ENCODE data around the gene UBASH3A. TPM values are rescaled to one million over a fixed set of nuclear protein-coding genes. Genes with fewer than 3 reads are reported as not detected.

Gene UBASH3A
- total RNA-seq, 1 experiment from 2014 or later: not detected

DNA sequence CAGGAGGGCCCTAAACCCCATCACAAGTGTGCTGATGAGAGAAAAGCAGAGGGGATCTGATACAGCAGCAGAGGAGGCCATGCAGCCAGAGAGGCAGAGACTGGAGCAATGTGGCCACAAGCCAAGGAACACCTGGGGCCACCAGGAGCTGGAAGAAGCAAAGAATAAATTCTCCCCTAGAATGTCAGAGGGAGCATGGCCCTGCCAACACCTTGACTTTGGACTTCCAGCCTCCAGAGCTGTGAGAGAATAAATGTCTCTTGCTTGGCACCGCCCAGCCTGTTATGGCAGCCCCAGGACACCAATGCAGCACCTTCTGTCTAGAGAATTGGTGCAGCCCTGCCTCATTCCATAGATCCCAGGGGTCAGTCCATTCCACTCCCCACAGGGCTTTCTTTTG lies 25.3 kb downstream of the UBASH3A start:
- DNase-seq (ENCODE audit: low read depth): no peak

DNA sequence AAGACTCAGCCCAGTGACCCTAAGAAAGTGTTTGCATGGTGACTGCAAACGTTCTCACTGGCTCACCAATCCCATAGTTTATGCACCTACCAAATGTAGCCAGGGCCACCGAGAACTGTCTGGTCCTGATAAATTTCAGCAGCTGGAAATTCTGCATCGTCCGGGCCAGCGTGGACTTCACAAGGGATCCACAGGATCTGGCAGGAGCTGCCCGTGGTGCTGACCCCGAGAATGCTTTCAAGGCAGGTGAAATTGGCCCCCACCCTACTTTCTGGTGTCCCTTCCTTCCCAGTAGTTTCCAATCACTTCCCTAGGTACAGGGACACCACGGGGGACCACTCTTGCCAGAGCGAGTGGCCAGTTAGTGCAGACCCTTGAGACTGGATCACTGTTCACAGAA lies 26.2 kb downstream of the UBASH3A start:
- no peak for DNase-seq (ENCODE audit: low read depth)

DNA sequence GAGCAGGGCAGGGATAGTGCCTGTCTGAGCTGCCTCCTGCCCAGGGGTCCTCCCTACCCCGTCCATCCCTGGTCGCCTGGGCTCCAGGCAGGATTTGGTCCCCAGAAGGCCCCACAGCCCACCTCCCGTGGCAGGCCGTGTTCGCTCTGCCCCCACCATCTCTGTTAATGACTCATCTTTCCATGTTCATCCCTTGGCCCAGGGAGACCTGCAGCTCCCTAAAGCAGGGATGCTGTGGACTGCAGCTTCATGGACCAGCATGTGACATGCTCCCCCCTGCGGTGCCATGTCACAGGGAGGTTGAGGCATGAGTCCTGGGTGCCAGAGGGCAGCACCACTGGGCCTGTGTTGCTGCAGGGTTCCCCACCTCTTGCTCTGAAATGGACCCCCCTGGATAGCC lies 26.8 kb downstream of the UBASH3A start:
- DNase-seq (ENCODE audit: low read depth): no peak

DNA sequence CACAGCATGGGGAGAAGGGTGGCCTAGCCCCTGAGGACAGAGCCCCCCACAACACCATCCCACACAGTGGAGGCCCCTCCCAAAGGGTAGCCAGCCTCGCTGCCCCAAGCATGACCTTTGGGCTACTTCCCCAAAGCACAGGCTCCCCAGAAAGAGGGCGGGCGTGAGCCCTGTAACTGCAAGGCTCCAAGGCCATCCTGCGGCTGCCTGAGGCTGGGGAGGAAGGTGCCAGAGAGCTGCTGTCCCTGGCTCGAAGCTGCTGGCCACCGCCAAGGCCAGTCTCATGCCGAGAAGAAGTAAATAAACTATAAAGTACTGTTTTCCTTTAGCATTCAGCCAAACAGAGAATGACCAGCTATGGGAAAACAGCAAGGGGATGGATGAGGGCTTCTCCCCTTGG lies 27.5 kb downstream of the UBASH3A start:
- no peak for DNase-seq (ENCODE audit: low read depth)

DNA sequence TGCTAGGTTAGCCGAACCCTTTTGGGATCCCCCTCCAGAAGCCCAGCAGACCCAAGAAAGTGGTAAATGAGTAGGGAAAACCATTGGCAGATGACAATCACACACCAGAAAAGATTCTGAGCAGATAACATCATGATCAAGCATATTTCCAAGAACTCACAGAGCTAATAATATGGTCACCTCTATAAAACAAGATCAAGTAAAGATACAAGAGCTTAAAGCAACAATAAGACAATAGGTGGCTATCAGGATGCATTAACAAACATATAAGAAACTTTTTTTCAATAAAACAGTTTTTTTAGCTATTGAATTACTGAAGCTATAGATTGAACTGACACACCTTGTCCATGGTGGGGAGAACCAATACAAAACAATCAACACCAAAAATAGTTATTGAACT lies 29.0 kb downstream of the UBASH3A start:
- DNase-seq (ENCODE audit: low read depth): no peak

DNA sequence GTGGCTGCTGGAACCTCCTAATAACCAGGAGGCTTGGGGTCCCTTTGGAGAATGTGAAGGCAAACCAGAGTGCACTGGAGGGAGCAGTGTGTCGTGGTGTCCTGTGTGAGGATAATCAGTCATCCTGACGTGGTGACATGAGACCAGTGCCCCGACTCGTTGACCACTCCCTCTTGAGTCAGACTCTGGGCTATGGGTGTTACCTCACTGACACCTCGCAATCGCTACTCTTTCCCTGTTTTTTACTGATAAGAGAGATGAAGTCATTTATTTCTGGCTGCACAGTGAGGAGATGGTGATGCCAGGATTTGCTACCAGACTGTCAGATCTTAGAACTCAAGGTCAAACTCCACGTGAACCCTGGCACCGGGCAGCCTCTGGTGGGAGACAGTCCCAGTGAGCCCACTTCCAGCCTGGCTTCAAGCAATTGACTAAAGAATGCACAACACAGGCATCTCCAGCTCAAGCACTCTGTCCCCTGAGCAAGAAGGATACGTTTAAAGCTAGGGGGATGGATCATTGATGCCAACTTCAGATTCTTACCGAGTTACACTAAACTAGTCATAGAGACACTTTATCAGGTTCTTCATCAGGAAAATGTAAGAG lies 30.3 kb downstream of the UBASH3A start:
- DNase-seq (ENCODE audit: low read depth): no peak

DNA sequence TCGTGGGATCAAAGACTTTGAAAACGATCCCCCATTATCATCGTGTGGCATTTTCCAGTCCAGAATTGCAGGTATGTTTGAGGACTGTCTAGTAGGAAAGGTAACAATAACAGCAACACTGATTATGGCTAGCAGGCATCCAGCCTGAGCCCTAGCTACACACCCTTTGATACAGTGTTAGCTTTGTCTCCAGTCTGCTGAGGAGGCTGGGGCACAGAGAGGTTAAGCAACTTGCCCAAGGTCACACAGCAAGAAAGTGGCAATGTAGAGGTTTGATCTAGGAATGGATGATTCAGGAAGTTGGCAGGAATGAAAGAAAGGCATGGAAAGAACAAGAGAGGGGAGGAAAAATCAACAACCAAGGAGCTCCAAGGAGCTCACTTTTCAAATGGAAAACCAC lies 31.2 kb downstream of the UBASH3A start:
- no peak for DNase-seq (ENCODE audit: low read depth)

DNA sequence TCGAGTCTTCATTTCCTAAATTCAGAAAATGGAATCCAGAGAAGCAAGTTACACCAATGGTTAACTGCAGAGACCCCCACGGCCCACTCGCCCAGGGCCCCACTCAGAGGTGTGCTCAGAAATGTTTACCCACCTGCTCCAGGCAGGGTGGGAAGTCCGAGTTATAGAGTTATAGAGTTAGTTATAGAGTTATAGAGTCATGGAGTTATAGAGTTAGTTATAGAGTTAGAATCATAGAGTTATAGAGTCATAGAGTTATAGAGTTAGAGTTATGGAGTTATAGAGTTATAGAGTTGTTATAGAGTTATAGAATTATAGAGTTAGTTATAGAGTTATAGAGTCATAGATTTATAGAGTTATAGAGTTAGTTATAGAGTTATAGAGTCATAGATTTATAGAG lies 31.7 kb downstream of the UBASH3A start:
- no peak for DNase-seq (ENCODE audit: low read depth)

DNA sequence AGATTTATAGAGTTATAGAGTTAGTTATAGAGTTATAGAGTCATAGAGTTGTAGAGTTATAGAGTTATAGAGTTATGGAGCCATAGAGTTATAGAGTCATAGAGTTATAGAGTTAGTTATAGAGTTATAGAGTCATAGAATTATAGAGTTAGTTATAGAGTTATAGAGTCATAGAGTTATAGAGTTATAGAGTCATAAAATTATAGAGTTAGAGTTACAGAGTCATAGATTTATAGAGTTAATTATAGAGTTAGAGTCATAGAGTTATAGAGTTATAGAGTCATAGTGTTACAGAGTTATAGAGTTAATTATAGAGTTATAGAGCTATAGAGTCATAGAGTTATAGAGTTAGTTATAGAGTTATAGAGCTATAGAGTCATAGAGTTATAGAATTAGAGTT lies 32.1 kb downstream of the UBASH3A start:
- DNase-seq (ENCODE audit: low read depth): no peak

DNA sequence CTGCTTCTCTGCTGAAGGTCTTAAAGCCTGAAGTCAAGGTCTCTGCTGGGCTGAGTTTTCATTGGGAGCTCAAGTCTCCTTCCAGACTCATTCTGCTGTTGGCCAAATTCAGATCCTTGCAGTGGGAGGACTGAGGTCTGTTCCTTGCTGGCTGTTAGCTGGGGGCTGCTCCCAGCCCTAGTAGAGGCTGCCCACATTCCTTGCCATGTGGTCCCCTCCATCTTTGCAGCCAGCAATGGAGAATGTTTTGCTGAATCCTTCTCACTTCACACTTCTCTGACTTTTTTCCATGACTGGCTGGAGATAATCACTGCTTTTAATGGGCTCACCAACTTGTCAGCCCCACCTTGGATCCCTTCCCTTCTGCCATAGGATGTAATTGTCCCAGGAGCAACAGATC lies 33.2 kb downstream of the UBASH3A start:
- DNase-seq (ENCODE audit: low read depth): no peak

DNA sequence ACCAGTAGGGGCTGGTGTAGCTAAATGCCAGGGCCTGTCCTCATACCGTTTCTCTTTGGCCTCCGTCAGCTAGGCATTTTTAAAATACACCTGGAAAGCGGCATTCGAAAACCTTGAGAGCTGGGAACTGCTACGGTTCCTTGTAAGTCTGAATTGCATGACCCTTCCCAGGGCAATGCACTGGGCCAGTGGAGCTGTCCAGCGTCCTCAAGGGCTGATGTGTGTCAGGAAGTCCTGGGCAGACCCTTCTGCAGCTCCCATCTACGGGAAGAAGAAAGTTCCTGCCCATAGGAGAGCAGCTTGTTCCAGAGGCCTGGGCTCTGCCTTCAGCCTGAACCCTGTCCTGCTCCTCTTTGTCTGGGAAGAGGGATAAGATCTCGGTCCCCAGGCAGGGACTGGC lies 34.1 kb downstream of the UBASH3A start:
- DNase-seq (ENCODE audit: low read depth): no peak

DNA sequence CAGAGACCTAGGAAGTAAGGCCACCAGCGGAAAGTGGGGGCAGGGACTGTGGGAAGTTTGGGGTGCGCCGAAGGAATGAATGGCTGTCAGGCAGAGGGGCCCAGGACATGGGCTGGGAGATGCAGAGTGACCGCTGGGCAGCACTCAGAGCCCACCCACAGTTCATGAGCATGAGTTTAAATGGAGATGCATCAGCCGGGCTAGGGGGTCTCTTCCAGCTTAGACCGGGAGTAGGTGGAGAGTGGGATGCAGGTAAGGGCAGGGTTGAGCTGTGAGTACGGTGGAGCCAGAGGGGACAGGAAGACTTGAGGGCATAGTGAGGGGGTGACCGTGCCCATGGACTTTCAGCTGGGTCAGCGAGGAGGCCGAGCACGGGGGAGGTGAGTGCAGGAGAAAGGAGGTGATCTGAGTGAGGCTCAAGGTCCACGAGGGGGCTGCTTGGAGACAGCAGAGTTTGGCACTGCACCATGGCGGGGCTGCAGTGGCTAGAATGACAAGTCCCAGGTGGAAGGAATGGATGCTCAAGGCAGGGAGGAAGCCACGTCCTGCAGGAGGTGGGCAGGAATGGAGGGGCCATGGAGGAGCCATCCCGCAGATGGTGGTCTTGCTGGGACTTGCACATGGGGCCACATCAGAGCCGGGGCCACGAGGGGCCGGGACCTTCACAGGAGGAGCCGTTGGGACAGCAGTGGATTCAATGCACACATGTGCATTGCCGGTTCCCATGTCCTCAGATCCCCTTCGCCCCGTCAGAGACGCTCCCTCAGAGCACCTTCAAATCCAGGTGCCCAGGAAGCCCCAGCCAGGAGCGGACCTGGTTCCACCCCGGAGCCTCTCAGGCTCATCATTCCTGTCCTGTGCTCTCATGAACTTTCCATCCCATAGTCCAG lies 34.9 kb downstream of the UBASH3A start:
- DNase-seq (ENCODE audit: low read depth): no peak

DNA sequence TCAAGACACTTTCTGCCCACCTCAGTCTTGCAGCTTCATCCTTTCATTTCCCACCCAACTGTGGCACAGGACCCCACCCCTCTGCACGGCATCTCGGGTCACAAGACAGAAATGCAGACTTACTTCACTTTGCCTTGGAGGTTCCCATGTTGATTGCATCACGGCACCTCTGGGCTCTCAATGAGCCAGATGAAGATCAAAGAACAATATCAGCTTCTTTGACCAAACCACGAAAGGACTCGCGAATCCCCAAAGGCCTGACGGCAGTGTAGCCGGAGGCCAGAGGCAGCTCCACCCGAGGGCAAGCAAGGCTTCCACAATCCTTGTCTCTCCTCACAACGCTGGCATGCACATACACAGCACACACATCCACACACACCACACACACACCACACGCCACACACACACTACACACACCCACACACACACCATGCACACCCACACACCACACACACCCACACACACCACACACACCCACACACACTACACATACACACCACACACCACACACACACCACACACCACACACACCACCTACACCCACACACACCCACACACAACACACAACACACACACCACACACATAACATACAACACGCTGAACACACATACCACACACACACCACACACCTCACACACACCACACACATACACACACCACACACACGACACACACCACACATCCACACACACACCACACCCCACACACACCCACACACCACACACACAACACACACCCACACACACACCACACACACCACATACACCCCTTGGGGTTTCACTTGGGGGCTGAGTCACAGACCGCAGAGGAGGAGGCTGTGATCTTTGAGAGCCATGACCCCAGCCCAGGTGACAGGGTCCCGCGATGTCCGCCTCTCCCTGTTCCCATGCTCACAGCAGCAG lies 35.8 kb downstream of the UBASH3A start:
- DNase-seq (ENCODE audit: low read depth): no peak

DNA sequence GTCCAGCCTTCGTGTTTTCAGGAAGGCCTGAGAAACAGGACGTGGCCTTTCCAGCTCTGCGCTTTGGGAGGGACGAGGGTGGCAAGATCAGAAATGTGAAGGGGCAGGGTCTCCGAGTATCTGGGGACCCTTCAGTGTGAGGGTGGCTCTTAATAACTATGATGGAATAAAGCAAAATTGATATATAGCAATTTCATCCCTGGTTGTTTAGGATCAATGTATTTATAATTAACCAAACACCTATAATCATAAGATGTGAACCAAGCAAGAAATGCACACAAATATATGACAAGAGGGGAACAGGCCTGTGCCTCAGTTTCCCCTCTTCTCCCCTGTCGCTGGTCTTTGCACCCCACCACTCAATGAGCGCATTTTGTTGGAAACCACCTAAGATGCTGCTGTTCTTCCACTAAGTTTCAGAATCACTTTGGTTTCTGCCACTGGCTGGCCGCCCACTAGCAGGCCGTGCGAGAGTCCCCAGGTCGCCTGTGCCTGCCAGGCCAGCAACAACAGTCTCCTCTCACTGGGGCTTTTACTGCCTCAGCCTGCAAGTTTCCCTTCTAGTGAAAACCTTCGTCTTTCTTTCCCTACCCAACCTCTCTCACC lies 36.6 kb downstream of the UBASH3A start:
- no peak for DNase-seq (ENCODE audit: low read depth)

DNA sequence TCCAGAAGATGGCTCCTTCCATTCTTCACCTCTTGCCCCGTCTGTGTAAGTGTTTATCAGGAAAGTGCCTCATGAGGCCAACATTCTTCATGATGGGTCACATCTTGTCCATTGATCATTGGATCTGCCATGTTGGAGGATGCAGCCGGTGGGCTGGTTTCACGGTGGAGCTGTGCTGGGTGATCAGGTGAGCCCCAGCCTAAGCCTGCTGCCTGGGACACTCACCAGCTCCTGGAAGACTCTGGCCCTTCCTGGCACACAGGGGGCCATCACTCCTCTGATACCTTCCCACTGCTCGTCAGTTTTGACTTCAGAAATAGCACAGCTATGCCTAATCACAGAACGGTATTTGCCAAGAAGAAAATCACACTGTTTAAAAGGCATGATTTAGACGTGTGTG lies 38.3 kb downstream of the UBASH3A start:
- DNase-seq (ENCODE audit: low read depth): no peak

DNA sequence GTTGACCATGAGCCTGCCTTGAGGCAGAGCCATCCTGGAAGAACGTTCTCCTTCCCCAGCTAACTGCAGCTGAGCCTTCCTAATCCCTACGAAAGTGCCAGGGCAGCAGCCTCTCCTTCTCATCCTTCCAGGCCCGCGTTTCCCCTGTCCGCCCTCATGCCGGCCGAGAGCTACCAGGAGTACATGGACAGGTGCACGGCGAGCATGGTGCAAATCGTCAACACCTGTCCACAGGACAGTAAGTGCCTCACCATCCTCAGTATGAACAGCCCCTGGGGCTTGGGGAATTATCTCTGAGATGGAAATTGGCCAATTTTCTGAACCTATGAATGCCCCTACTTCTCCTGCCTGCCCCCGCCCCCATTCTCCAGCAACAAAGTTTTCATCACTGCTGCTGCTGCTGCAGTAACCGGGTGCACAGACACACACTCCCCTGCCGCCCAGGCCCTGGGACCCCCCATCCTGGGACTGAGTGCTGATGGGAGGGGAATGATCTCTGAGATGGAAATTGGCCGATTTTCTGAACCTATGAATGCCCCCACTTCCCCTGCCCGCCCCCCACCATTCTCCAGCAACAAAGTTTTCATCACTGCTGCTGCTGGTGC lies 39.6 kb downstream of the UBASH3A start:
- DNase-seq (ENCODE audit: low read depth): no peak

DNA sequence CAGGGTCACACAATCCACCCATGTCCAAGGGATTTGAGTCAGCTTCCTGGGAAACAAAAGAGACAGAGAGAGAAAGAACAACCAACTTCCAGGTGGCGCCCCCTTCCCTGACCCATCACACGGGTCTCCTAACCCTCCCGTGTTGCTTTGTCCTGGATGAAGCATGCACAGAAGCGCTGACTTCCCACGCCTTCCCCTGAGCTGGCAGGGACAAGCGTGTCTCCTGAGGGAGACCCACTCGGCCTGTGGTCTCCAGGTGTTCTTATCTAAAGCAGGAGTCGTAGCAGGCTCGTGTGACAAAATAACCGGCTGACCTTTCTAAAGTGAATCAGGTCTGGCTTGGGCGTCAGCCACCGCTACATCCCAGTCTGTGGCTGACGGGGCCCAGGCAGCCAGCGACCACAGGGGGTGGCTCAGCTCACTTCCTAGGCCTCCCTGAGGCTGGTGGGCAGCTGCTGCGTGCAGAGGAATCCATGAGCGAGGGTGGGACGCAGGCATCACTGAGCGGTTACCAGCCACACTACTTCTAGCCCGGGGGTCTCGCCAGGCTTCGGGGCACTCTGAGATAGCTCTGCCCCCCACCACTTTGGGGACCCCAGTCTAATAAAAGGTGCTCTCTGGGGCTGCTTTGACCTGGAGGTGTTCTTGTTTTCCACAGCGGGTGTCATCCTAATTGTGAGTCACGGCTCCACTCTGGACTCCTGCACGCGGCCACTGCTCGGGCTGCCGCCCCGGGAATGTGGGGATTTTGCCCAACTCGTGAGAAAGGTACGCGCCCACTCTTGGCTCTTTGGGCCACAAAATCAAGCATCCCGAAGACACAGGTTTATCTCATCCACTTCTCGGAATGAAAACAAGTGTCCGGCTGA lies 40.4 kb downstream of the UBASH3A start:
- no peak for DNase-seq (ENCODE audit: low read depth)

DNA sequence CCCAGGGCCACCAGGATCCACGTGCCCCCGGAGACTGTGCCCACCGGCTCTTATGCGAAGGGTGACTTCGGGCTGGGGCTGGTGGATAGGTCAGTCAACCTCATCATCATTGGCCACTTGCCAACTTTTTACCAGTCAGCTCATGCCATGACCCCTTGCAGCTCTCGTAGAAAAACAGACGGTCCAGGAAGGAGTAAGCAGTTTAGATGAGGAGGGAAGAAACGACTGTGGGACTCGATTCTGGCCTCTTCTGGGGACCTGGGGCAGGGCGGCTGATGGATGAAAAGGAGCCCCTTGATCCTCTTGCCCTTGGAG lies 41.0 kb downstream of the UBASH3A start:
- DNase-seq (ENCODE audit: low read depth): no peak

DNA sequence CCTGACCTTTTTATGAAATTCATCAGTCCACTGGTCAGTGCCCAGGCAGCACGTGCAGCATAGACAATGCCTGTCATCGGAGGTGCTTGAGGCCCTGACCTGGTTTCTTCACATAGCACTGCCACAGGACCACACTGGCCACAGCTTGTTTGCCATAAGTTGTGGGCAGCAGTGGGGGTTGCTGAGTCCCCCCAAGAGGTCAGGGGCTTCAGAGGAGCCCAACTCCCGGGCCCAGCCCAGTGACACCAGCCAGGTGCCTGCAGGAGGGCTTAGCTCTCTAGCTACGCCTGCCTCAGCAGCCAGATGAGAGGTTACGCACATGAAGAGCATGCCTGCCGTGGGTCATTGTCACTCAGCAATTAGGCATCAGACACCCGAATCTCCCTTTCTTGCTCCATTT lies 41.6 kb downstream of the UBASH3A start:
- DNase-seq (ENCODE audit: low read depth): no peak

DNA sequence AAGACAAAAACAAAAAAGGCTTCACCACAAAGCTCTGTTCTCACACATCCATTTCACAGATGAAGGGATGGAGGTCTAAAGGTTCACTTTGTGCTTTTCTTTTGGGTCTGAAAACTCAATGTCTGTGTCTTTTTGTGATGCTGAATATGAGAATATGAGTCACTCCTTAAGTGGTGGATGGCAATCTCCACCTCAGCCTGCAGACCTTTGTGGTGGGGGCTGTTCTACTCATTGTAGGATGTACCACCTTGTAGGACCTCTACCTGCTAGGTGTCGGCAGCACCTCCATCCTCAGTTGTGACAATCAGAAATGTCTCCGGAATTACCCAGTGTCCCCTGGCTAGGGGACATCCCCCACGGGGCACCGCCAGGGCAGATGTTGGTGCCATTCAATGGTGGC lies 42.8 kb downstream of the UBASH3A start:
- no peak for DNase-seq (ENCODE audit: low read depth)
